ENCODE measurements around the gene YY1.
"Not testable (repeated sequence)": the region's sequence is repeated elsewhere in the genome, so short reads cannot be mapped to it uniquely, and the experiment has no call there.

Gene YY1

GRCh38 chr14:100283984-100284881 lies 45.3 kb downstream of the YY1 start:
- DNase-seq (ENCODE audit: low spot score), result no peak

- DNase-seq (ENCODE audit: low spot score), result peak; percentile 98
These were observed 46.3 kb downstream of the YY1 start for GRCh38 chr14:100285021-100285912.

- no peak for DNase-seq (ENCODE audit: low spot score)
These were observed 47.0 kb downstream of the YY1 start for GRCh38 chr14:100285913-100286400.

- no peak for DNase-seq (ENCODE audit: low spot score)
These were observed 47.7 kb downstream of the YY1 start for GRCh38 chr14:100286484-100287191.

- DNase-seq (ENCODE audit: low spot score), result no peak
These were observed 48.5 kb downstream of the YY1 start for GRCh38 chr14:100287202-100287997.

- DNase-seq (ENCODE audit: low spot score), result not testable (repeated sequence)
These were observed 49.0 kb downstream of the YY1 start for GRCh38 chr14:100287998-100288295.

GRCh38 chr14:100288382-100289185 lies 49.6 kb downstream of the YY1 start:
- DNase-seq (ENCODE audit: low spot score), result no peak

GRCh38 chr14:100289916-100290606 lies 51.1 kb downstream of the YY1 start:
- no peak for DNase-seq (ENCODE audit: low spot score)

- DNase-seq (ENCODE audit: low spot score), result no peak
These were observed 51.8 kb downstream of the YY1 start for GRCh38 chr14:100290607-100291304.

GRCh38 chr14:100291305-100292075 lies 52.5 kb downstream of the YY1 start:
- DNase-seq (ENCODE audit: low spot score), result no peak

- DNase-seq (ENCODE audit: low spot score), result no peak
These were observed 53.4 kb downstream of the YY1 start for GRCh38 chr14:100292301-100292775.

GRCh38 chr14:100292776-100293461 lies 54.0 kb downstream of the YY1 start:
- DNase-seq (ENCODE audit: low spot score), result no peak

- no peak for DNase-seq (ENCODE audit: low spot score)
These were observed 54.7 kb downstream of the YY1 start for GRCh38 chr14:100293497-100294212.

- DNase-seq (ENCODE audit: low spot score), result no peak
These were observed 55.4 kb downstream of the YY1 start for GRCh38 chr14:100294213-100294962.

- no peak for DNase-seq (ENCODE audit: low spot score)
These were observed 56.0 kb downstream of the YY1 start for GRCh38 chr14:100294963-100295330.

GRCh38 chr14:100295376-100296105 lies 56.6 kb downstream of the YY1 start:
- DNase-seq (ENCODE audit: low spot score), result no peak
